Urothelium cell line (cell line): ENCODE results near the gene APBA2.

ENCODE experiments used
- DNase-seq: peaks from one replicate; pipeline ENCODE4 v3.0.0; 2011; ENCODE audit warnings: low spot score, mixed read lengths
- FAIRE-seq: peaks from 2 replicates; lab custom pipeline; 2011; peaks lifted over from hg19 to GRCh38; lab: Jason Lieb, UNC

Gene APBA2

GRCh38 chr15:28977377-28978010, 91.7 kb downstream of the APBA2 start:
- peak; percentile 82 for FAIRE-seq
- peak; percentile 93 for DNase-seq

DNA sequence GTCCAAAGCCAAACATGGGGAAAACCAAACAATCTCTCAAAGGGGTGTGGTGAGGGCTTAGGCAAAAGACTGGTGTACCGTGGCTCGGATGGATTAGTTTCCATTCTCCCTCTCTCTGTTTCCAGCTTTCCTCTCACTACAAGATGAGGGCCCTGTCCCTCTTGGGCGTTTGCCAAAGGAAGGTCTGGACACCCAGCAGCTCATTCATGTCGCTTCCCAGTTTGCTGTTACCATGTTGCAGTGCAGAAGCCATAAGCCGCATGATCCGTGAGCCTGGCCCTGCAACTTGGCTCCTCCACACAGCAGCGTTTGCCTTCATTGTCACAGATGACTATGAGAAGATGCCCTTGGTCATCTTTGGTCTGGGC, 92.2 kb downstream of the APBA2 start:
- FAIRE-seq (no peak), DNase-seq (no peak)

GRCh38 chr15:28978661-28979060, 92.9 kb downstream of the APBA2 start:
- no peak for FAIRE-seq

DNA sequence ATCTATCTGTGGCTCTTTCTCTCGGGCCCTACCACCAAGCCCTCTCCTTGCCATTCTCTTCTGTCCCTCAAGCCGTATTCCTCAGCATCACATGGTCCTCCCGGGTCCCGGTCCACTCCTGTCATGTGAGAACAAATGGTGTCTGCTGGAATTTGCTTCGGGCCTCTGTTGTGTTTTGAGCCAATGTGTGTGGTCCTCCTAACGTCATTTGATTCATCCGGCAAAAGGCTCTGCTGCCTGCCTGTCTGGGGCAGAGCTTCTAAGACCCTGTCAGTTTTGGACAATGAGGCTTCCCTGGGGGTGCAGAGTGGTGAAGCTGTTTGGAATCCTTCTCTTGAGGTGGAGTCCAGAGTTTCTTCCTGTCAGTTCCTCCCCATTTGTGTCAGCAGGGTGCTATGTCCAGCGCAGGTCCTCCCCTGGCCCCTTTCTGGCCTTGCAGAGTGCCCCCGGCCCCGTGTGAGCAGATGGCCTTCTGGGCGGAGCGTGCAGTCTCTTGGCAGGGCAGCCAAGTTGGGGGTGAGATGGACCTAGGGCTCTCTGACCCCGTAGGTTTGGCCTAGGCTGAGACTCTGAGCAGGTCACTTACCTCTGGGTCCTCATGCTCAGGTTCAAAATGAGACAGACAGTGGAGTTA, 93.6 kb downstream of the APBA2 start:
- DNase-seq, result no peak
- no peak for FAIRE-seq

More at GRCh38 chr15:28978661-28979060, 92.9 kb downstream of the APBA2 start:
- DNase-seq, result no peak

GRCh38 chr15:28980709-28981350, 95.1 kb downstream of the APBA2 start:
- FAIRE-seq (no peak), DNase-seq (no peak)

GRCh38 chr15:28981351-28981720, 95.6 kb downstream of the APBA2 start:
- no peak for DNase-seq
- no peak for FAIRE-seq

GRCh38 chr15:28981921-28982320, 96.1 kb downstream of the APBA2 start:
- no peak for DNase-seq
- FAIRE-seq, result no peak

- no peak for FAIRE-seq
- DNase-seq, result no peak
Observed at GRCh38 chr15:28982886-28983285, 97.1 kb downstream of the APBA2 start.

DNA sequence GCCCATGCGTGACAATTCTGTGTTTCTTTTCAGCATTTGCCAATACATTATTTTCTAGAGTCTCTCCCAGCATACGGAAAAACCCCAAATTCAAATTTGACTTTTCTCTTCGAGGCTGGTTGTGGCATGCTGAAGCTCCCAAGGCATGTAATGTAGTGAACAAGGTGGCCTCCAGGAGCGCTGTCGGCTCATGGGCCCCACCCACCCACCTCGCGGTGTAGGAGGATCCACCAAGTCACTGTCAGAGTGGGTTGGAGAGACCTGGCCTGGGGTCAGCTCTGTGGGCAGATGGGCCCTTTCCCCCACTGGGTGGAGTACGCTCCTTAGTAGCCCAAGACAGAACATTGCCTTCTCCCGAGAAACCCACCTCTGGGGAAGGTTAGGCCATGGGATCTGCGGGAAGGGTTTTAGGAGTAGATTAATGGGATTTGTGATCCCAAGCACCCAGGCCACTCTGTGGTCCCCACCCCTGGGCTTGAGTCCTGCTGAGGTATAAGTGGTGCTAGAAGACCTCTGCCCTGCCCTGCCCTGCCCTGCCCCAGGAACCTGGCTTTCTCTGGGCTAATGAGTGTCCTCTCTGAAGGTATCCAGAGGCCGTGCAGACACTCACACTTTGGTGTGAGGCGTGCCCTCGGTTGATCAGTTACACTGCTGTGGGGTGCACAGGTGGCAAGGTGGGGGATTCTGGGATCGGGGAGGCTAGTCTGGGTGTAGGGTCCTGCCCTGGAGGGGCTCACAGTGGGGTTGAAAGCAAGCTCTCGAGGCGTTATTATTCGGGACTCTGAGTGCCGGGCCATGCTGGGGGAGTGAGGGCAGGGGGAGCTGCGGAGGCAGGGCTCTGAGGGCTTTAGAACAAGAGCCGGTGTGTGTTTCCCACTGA, 97.9 kb downstream of the APBA2 start:
- FAIRE-seq (no peak), DNase-seq (no peak)

DNA sequence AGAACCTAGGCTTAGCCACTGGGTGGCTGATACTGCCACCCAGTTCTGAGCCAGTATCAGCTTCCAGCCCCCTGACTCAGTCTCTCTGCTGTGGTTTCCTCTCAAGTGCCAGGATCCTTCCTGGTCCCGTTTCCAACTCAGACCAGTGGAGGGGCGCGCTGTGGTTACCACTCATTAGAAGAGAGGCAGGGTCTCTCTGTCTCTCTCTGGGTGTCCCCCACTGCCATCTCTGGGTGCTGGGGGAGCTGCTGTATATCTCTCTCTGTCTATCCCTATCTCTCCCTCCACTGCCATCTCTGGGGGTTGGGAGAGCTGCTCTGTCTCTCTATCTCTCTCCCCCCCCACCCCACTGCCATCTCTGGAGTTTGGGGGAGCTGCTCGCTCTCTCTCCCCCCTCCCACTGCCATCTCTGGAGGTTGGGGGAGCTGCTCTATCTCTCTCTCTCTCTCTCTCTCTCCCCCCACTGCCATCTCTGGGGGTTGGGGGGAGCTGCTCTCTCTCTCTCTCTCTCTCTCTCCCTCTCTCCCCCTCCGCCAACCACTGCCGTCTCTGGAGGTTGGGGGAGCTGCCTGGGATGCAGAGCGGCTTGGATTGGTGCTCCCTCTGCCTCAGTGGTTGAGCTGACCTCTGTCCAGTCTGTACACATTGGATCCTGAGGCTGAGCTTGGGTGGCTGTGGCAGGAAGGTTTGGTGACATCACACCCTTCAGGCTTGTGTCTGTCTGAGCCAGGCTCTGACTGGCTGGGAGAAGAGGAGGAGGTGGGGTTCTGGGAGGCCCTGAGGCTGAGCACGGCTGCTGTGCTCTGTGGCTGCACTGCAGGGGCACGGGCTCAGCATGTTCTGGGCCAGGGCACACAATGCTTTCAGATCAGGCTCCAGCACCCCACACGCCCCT, 98.9 kb downstream of the APBA2 start:
- no peak for DNase-seq
- no peak for FAIRE-seq

DNA sequence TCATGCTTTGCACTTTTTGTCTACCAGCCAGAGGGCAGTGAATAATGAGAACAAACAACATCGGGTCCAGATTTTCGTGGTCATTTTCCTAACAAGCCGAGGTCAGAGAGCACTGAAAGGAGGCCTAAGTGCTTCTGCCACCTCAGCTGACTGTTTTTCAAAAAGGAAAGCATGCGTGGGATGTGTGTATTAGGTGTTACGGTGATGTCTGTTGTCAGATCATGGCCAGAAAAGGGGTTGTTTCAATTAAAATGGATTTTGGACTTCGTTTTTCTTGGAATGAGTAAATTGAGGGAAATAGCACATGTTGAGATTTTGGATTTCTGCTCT, 99.5 kb downstream of the APBA2 start:
- no peak for DNase-seq
- no peak for FAIRE-seq

- no peak for FAIRE-seq
- no peak for DNase-seq
Observed at GRCh38 chr15:28985691-28986090, 99.9 kb downstream of the APBA2 start.

DNA sequence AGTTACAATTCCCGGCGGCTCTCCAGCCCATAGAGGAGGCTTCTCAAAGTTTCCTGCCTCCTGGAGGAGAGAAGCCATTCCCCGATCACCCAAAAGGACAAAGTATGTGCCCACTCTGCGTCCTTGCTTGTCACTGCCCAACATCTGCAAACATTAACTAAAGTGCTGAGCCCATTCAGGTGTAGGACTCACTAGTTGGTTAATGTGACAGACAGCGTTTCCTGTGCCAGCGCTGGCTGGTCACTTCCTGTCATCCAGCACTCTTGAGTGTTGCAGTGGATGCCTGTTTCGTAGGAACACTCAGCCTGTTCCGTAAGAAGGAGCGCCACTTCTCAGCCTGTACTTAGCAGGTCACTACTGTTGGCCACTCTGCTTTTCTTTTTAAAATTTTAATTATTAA, 100.3 kb downstream of the APBA2 start:
- DNase-seq, result no peak
- FAIRE-seq, result no peak

DNA sequence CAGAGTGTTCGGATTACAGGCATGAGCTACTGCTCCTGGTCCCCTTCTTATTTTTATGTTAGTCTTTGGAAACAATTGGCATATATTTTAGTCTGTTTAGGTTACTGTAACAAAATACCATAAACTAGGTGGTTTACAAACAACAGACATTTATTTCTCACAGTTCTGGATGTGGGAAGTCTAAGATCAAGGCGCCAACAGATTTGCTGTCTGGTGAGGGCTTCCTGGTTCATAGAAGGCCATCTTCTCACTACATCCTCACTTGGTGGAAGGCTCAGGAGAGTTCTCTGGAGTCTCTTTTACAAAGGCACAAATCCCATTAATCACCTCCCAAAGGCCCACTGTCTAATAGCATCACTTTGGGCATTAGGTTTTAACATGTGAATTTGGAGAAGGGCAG, 101.0 kb downstream of the APBA2 start:
- FAIRE-seq, result no peak
- no peak for DNase-seq

GRCh38 chr15:28987337-28987736, 101.6 kb downstream of the APBA2 start:
- DNase-seq (no peak), FAIRE-seq (no peak)

- no peak for FAIRE-seq
- no peak for DNase-seq
Observed at GRCh38 chr15:28989239-28989830, 103.6 kb downstream of the APBA2 start.

DNA sequence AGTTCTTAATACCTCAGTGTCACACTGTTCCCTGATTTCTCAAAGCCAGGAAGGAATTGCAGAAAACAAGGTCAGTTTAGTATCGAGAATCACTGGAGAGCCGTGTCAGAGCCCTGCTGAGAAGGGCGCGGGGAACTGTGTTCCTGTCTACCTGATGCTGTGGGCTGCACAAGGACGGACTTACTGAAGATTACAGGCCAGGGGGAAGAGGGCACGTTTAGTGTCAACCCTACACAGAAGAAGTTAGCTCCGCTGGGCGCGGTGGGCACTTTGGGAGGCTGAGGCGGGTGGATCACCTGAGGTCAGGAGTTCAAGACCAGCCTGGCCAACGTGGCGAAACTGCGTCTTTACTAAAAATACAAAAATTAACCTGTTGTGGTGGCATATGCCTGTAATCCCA, 104.1 kb downstream of the APBA2 start:
- FAIRE-seq (no peak), DNase-seq (no peak)

GRCh38 chr15:28990390-28990789, 104.6 kb downstream of the APBA2 start:
- FAIRE-seq (no peak), DNase-seq (no peak)

DNA sequence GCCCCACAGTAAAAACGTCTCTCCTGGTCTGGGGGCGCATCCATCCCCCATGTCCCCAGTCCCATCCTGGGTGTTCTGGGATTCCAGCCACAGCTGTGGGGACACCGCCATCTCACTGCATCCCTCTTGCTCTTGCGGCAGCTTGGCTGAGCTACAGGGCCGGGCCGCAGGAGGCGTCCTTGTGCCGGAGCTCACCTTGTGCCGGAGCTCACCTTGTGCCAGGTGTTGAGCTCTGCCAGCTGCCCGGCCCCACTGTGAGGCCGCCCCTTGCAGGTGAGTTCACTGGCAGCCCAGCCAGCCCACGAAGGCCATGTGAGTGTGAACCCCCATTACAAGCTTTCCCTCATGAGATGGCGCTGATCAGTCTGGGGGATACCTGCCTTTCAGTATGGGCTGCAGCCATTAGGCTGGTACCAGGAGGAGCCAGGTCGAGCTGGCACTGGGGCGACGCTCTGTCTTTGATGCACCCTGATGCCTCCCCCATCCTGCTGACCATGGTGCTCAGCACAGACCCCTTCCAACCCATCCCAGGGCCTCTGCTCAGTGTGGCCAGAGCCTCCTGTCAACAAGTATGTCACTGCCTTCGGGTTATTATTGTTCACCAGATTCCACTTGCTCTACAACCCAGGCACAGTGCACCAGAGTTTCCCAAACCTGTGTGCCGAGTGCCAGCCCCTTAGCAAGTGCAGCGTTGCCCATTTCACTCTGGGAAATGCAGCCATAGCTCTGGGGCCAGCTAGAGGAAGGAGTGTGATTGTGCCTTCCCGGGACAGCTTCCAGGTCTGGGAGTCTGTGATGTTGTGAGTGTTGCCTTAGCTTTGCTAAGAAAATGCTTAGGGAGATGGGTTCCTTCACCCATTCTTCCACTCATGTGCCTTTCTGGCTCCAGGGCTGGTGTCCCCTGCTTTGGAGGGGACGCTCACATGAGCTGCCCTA, 105.7 kb downstream of the APBA2 start:
- DNase-seq (no peak), FAIRE-seq (no peak)
